Transverse colon (tissue), 4 donors: Measurements from ENCODE around the gene DLX1. TPM values are rescaled to one million over a fixed set of nuclear protein-coding genes. Genes with fewer than 3 reads are reported as not detected.

Source experiments
- DNase-seq: peaks from one replicate; pipeline ENCODE4 v3.0.0-alpha.2; 2019
- H3K27ac ChIP-seq, 4 donors: fragments of 200-600 bp; sonication (generic); 2 replicates each; pipeline ENCODE4 v1.5.1; 2016 to 2018; ENCODE audit warnings: inconsistent platforms in 4 of 4
- H3K27me3 ChIP-seq: fragments of 200-600 bp; sonication (generic); 2 replicates; pipeline ENCODE4 v1.5.1; 2017; ENCODE audit warnings: inconsistent platforms
- H3K36me3 ChIP-seq, 4 donors: fragments of 200-600 bp; sonication (generic); 2 replicates each; pipeline ENCODE4 v1.5.1; 2017 to 2019; ENCODE audit warnings: inconsistent platforms in 4 of 4
- H3K4me1 ChIP-seq, 4 donors: fragments of 200-600 bp; sonication (generic); 2 replicates each; pipeline ENCODE4 v1.5.1; 2017 to 2020; ENCODE audit warnings: inconsistent platforms in 4 of 4
- H3K4me3 ChIP-seq, 4 donors: fragments of 200-600 bp; sonication (generic); 1 replicate in 1 of 4; 2 replicates in 3 of 4; pipeline versions ENCODE4 v1.5.1 to v1.6.1; 2017 to 2019; ENCODE audit warnings: inconsistent platforms in 4 of 4
- H3K9me3 ChIP-seq, 2 donors: fragments of 200-600 bp; sonication (generic); 2 replicates each; pipeline ENCODE4 v1.5.1; 2017 to 2019; ENCODE audit warnings: inconsistent platforms in 2 of 2
- CTCF ChIP-seq, 5 experiments: fragments of 200-600 bp in 3 of 5; fragments of 450-650 bp in 2 of 5; sonication (generic) in 3 of 5; IDR thresholded peaks; 1 replicate in 2 of 5; 2 replicates in 3 of 5; pipeline ENCODE4 v1.5.1; 2016 to 2017; ENCODE audit warnings: antibody characterized with exemption in 5 of 5, inconsistent platforms in 3 of 5, mild to moderate bottlenecking in 2 of 5, moderate library complexity in 1 of 5
- EP300 ChIP-seq: sonication (generic); formaldehyde crosslinking; IDR thresholded peaks from one replicate; pipeline ENCODE4 v1.6.1; 2017; ENCODE audit warnings: antibody characterized with exemption, low read depth
- POLR2A ChIP-seq: fragments of 450-650 bp; IDR thresholded peaks from one replicate; pipeline ENCODE4 v1.6.1; 2016; ENCODE audit warnings: antibody characterized with exemption, mild to moderate bottlenecking, moderate library complexity
- POLR2AphosphoS5 ChIP-seq, 3 donors: sonication (generic); formaldehyde crosslinking; IDR thresholded peaks; one replicate each; pipeline ENCODE4 v1.6.1; 2016; ENCODE audit warnings: antibody characterized with exemption in 3 of 3
- WGBS, 2 donors: methylation state at CpG; one replicate each; pipeline ENCODE4 v1.1.5; 2018; ENCODE audit warnings: low coverage in 1 of 2; 5-methylcytosine and 5-hydroxymethylcytosine counted together
- in situ Hi-C, 4 donors: fragments of 200-750 bp; cut with MboI; loops; one replicate each; pipeline versions ENCODE4 v1.15.0 to v1.15.1; 2017; ENCODE audit warnings: low sequenced_read_pairs in 3 of 4, low pct_ligation_motif_present in 1 of 4, low pct_unique_long_range_greater_than_20kb in 1 of 4
- intact Hi-C: fragments of 100-400 bp; cut with DNase I; formaldehyde crosslinking; loops from one replicate; pipeline ENCODE4 v1.15.1; 2023; ENCODE audit warnings: low total_unique reads
- total RNA-seq, 4 donors: library from RNA; depleted of rRNA; stranded (reverse); fragments of >200 nt; gene quantifications; one replicate each; pipeline ENCODE4 v1.1.0, GENCODE V29; 2016

DLX1 gene
- total RNA-seq, 4 donors from 2014 or later: not detected

DNA sequence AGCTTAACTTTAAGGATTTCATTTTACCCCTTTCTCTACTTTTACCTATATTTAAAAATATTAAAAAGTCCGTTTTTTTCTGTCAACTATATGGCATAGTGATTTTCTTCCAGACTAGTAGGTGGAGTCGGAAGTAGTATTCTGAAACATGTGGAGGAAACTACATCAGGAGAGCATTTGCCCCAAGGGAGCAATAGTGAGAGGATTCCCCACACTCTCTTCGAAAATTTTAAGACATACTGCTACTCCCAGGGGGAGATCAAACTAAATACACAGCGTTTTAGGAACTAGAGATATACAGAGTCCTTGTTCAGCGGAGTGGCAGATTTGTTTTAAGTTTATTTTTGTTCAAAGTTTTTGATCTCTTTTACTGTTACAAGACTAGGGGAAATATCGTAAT, 45.0 kb upstream of the DLX1 start:
- no peak overlapping the region for H3K27ac ChIP-seq
- H3K4me1 ChIP-seq: no peaks in the 10 kb centered on the region
- H3K9me3 ChIP-seq: no peaks in the 10 kb centered on the region
- no peak for TF ChIP-seq EP300
- no peak for TF ChIP-seq POLR2AphosphoS5 (IDR thresholded peaks at IDR 0.05)
- no peak for TF ChIP-seq POLR2A
- TF ChIP-seq CTCF (IDR thresholded peaks at IDR 0.05): no peak
- WGBS, 2 donors: 81 to 89% methylated on average over 6 of the region's 6 CpGs
- H3K4me3 ChIP-seq: no peak overlapping the region
- H3K27me3 ChIP-seq: no peaks in the 10 kb centered on the region
- DNase-seq: no peak
- intact Hi-C loops (no loop called here), in situ Hi-C loops (no loop called here)
- H3K36me3 ChIP-seq: no peaks in the 10 kb centered on the region

DNA sequence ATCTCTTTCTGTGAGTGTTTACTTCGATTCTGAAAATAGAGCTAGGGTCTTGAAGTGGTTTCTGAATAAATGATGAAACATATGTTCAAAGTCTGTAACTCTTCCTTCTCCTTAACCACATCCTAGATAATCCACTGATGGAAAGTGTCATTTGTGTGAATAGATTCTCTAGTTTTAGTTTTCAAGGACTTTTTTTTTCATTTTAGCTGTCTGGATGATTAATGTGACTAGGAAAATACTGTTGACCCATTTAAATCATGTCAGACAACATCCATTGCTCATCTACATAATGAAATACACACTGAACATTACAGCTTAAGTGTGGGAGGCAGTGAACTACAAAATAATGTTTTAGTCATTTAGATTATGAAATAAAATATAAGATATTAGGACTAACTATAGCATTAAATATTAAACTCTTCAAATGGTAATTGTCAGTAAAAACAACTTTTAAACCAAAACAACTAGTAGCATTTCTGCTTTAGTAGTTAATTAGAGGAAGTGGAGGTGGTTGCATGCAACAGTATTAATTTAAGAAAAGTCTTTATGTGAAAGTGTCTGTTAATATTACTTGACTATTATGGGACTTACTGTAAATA, 39.1 kb upstream of the DLX1 start:
- DNase-seq: no peak
- Histone ChIP-seq H3K4me1 (no peaks in the 10 kb centered on the region), H3K27me3 (no peaks in the 10 kb centered on the region), H3K27ac (no peak overlapping the region), H3K4me3 (no peak overlapping the region), H3K36me3 (no peaks in the 10 kb centered on the region), H3K9me3 (no peaks in the 10 kb centered on the region)
- no peak for TF ChIP-seq EP300
- TF ChIP-seq CTCF (IDR thresholded peaks at IDR 0.05): no peak
- TF ChIP-seq POLR2A: no peak
- no peak for TF ChIP-seq POLR2AphosphoS5 (IDR thresholded peaks at IDR 0.05)
- 57 to 75% methylated on average over 1 of the region's 1 CpG for WGBS, 2 donors
- in situ Hi-C loops (no loop called here), intact Hi-C loops (no loop called here)

GRCh38 chr2:172046866-172047565, 38.3 kb upstream of the DLX1 start:
- intact Hi-C loops (no loop called here), in situ Hi-C loops (no loop called here)
- no peak overlapping the region for H3K27ac ChIP-seq
- H3K4me3 ChIP-seq: no peak overlapping the region
- no peaks in the 10 kb centered on the region for H3K27me3 ChIP-seq
- no peaks in the 10 kb centered on the region for H3K36me3 ChIP-seq
- no peaks in the 10 kb centered on the region for H3K9me3 ChIP-seq
- peaks cover 0 to under 1% (median 0%) of the 10 kb centered on the region in 4 donors for H3K4me1 ChIP-seq
- DNase-seq: no peak
- WGBS, 2 donors: 65 to 80% methylated on average over 3 of the region's 3 CpGs
- no peak for TF ChIP-seq POLR2A
- TF ChIP-seq CTCF (IDR thresholded peaks at IDR 0.05): no peak
- no peak for TF ChIP-seq POLR2AphosphoS5 (IDR thresholded peaks at IDR 0.05)
- no peak for TF ChIP-seq EP300

DNA sequence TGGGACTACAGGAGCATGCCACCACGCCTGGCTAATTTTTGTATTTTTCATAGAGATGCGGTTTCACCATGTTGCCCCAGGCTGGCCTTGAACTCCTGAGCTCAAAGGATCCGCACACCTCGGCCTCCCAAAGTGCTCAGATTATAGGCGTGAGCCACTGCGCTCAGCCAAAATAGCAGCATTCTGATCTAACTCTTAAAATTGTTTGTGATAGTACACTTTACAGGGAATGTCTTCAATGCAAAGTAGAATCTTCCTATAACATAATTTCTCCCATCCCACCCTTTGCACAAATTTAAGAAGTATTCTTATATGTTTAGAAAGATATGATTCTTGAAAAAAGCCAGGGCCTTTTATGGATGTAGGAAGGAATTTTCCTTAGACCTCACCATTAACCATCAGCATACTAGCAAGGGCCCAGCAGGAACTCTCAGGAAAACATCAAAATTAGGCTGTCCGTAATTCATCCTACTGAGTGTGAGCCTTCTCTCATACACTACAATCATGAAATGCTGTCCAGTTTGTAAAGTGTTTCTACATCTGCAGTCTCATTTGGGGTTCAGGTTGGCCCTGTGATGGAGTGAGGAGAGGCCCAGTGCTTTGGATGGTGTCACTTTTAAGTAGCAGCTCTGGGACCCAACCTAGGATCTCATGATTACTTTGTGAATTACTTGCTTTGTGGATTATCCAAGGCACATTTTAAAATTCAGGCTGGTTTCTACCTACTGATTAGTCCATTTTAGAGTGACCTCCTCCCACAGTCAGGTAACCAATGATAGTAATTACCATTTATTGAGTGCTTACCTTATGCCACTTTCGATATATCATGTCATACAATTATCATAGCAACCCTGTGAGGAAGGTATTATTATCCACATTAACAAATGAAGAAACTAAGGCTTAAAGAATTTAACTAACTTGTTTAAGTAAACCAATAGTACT, 37.5 kb upstream of the DLX1 start:
- Histone ChIP-seq H3K9me3 (no peaks in the 10 kb centered on the region), H3K4me1 (peaks cover 0 to 2% (median 0%) of the 10 kb centered on the region in 4 donors), H3K36me3 (no peaks in the 10 kb centered on the region), H3K27me3 (no peaks in the 10 kb centered on the region), H3K27ac (no peak overlapping the region), H3K4me3 (no peak overlapping the region)
- no peak for DNase-seq
- in situ Hi-C loops: no loop called here
- TF ChIP-seq POLR2AphosphoS5 (IDR thresholded peaks at IDR 0.05) (no peak), POLR2A (no peak), CTCF (IDR thresholded peaks at IDR 0.05) (no peak), EP300 (no peak)
- intact Hi-C loops: no loop called here
- WGBS, 2 donors: 93 to 95% methylated on average over 8 of the region's 8 CpGs
